A673 (cell line): ENCODE measurements around the gene WWP2. TPM values are rescaled to one million over a fixed set of nuclear protein-coding genes. Genes with fewer than 3 reads are reported as not detected.

ENCODE experiments used
- BruUV-seq: library from RNA; stranded (reverse); fragments of 400-500 nt; replicated peaks from 2 replicates; lab custom pipeline; 2021; lab: Mats Ljungman, UMichigan
- CTCF ChIA-PET: fragments of 300-600 bp; sonication (Branson Sonifier 250); formaldehyde crosslinking; loops from one replicate; lab custom pipeline; 2022; ENCODE audit warnings: antibody characterized with exemption; lab: Charles Lee
- POLR2A ChIA-PET: fragments of 300-600 bp; sonication (Branson Sonifier 250); formaldehyde crosslinking; loops from one replicate; lab custom pipeline; 2022; ENCODE audit warnings: antibody characterized with exemption; ENCODE audit not compliant: low non-redundant PET; lab: Charles Lee
- DNase-seq: peaks from one replicate; pipeline ENCODE4 v3.0.0-alpha.2; 2015; ENCODE audit warnings: low spot score
- H3K27ac ChIP-seq: fragments of 200-600 bp; sonication (generic); 2 replicates; pipeline ENCODE4 v1.5.1; 2016; ENCODE audit warnings: mixed run types, low read depth, mild to moderate bottlenecking, mixed read lengths, antibody characterized with exemption, low read length; ENCODE audit not compliant: poor library complexity, severe bottlenecking
- H3K27me3 ChIP-seq: fragments of 200-600 bp; sonication (generic); replicated peaks from 2 replicates; pipeline ENCODE4 v1.6.1; 2017; ENCODE audit warnings: mixed run types, low read depth, mild to moderate bottlenecking, mixed read lengths, antibody characterized with exemption, low read length; ENCODE audit not compliant: insufficient read depth, poor library complexity
- H3K36me3 ChIP-seq: fragments of 200-600 bp; sonication (generic); 2 replicates; pipeline ENCODE4 v1.6.1; 2016; ENCODE audit warnings: mixed run types, mild to moderate bottlenecking, mixed read lengths, antibody characterized with exemption, low read length; ENCODE audit not compliant: insufficient read depth, poor library complexity, severe bottlenecking
- H3K4me1 ChIP-seq: fragments of 200-600 bp; sonication (generic); 2 replicates; pipeline ENCODE4 v1.6.1; 2017; ENCODE audit warnings: mixed run types, mild to moderate bottlenecking, mixed read lengths, antibody characterized with exemption, low read length; ENCODE audit not compliant: insufficient read depth, poor library complexity, severe bottlenecking
- H3K4me3 ChIP-seq: fragments of 200-600 bp; sonication (generic); 2 replicates; pipeline ENCODE4 v1.5.1; 2016; ENCODE audit warnings: low read depth, mixed run types, mild to moderate bottlenecking, mixed read lengths, low read length; ENCODE audit not compliant: poor library complexity, severe bottlenecking
- H3K9me3 ChIP-seq: fragments of 200-600 bp; sonication (generic); 2 replicates; pipeline ENCODE4 v1.6.1; 2016; ENCODE audit warnings: mixed run types, low read depth, mild to moderate bottlenecking, mixed read lengths, antibody characterized with exemption, low read length; ENCODE audit not compliant: poor library complexity, severe bottlenecking
- EZH2 ChIP-seq: fragments of 200-600 bp; sonication (generic); IDR thresholded peaks from 2 replicates; pipeline ENCODE4 v1.6.1; 2017; ENCODE audit warnings: borderline replicate concordance, low read depth, mild to moderate bottlenecking, mixed read lengths, antibody characterized with exemption, low read length; ENCODE audit not compliant: poor library complexity, severe bottlenecking
- intact Hi-C: fragments of 100-400 bp; cut with micrococcal nuclease; formaldehyde crosslinking; loops from one replicate; pipeline ENCODE4 v1.10.0; 2022; ENCODE audit not compliant: unreplicated experiment
- total RNA-seq: library from RNA; stranded (reverse); gene quantifications from 2 replicates; pipeline ENCODE4 v1.2.3, GENCODE V29; 2021
- TF ChIP-seq, protein P1 (sequence below): fragments of 300-800, 200-600 bp; sonication (generic); conservative IDR thresholded peaks from 2 replicates; pipeline ENCODE4 v1.5.1; 2017; ENCODE audit warnings: low read depth, mild to moderate bottlenecking, antibody characterized with exemption, low read length, moderate library complexity, mixed read lengths

Gene WWP2
- total RNA-seq, 1 experiment from 2014 or later = 32.4 TPM

DNA sequence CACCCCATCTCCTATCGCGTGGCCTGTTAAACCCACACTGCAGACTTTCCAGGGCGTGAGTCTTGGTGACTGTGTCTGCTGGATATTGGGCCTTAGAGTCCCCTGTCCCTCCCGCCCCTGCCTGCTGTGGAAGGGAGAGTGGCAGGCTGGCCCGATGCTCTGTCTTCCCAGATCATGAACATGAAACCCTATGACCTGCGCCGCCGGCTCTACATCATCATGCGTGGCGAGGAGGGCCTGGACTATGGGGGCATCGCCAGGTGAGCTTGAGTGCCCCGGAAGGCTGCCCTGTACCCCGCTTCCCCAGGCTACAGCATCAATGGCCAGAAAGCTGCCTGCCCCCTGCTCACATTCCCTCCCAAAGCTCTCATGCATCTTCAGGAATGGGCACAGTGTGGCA lies 169.5 kb downstream of the WWP2 start:
- intact Hi-C loops = loop anchor here (10.0 kb wide), 1 partner anchor 227 kb away; no protein-coding TSS in a partner anchor
- ChIA-PET POLR2A (no interaction called here), CTCF (no interaction called here)
- no TSS peak for BruUV-seq
- H3K4me3 ChIP-seq = no peak overlapping the region
- H3K27ac ChIP-seq = no peak overlapping the region
- no peaks in the 10 kb centered on the region for H3K27me3 ChIP-seq
- no peaks in the 10 kb centered on the region for H3K9me3 ChIP-seq
- no peaks in the 10 kb centered on the region for H3K36me3 ChIP-seq
- TF ChIP-seq, protein P1, sequence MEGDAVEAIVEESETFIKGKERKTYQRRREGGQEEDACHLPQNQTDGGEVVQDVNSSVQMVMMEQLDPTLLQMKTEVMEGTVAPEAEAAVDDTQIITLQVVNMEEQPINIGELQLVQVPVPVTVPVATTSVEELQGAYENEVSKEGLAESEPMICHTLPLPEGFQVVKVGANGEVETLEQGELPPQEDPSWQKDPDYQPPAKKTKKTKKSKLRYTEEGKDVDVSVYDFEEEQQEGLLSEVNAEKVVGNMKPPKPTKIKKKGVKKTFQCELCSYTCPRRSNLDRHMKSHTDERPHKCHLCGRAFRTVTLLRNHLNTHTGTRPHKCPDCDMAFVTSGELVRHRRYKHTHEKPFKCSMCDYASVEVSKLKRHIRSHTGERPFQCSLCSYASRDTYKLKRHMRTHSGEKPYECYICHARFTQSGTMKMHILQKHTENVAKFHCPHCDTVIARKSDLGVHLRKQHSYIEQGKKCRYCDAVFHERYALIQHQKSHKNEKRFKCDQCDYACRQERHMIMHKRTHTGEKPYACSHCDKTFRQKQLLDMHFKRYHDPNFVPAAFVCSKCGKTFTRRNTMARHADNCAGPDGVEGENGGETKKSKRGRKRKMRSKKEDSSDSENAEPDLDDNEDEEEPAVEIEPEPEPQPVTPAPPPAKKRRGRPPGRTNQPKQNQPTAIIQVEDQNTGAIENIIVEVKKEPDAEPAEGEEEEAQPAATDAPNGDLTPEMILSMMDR = no peak
- TF ChIP-seq EZH2 = no peak
- DNase-seq = no peak
- no peaks in the 10 kb centered on the region for H3K4me1 ChIP-seq

DNA sequence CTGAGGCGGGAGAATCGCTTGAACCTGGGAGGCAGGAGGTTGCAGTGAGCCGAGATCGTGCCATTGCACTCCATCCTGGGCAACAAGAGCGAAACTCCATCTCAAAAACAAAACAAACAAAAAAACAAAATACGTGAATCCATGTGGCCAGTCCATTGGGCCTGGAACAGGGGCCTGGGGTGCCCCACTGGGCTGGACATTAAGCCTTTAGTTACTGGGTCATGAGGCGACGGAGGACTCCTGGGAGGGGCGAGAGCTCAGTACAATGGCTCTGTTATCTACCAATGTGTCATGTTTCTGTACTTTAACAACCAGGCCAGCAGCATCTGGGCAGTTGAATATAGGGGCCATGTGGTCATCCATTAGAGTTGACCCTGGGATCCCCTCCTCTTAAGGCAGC lies 170.1 kb downstream of the WWP2 start:
- Histone ChIP-seq H3K9me3 (no peaks in the 10 kb centered on the region), H3K27ac (no peak overlapping the region), H3K27me3 (no peaks in the 10 kb centered on the region), H3K4me1 (no peaks in the 10 kb centered on the region), H3K4me3 (no peak overlapping the region), H3K36me3 (no peaks in the 10 kb centered on the region)
- no peak for TF ChIP-seq EZH2
- TF ChIP-seq, protein P1 = no peak
- intact Hi-C loops = loop anchor here (10.0 kb wide), 1 partner anchor 227 kb away; no protein-coding TSS in a partner anchor
- ChIA-PET CTCF (no interaction called here), POLR2A (no interaction called here)
- BruUV-seq = no TSS peak
- no peak for DNase-seq

DNA sequence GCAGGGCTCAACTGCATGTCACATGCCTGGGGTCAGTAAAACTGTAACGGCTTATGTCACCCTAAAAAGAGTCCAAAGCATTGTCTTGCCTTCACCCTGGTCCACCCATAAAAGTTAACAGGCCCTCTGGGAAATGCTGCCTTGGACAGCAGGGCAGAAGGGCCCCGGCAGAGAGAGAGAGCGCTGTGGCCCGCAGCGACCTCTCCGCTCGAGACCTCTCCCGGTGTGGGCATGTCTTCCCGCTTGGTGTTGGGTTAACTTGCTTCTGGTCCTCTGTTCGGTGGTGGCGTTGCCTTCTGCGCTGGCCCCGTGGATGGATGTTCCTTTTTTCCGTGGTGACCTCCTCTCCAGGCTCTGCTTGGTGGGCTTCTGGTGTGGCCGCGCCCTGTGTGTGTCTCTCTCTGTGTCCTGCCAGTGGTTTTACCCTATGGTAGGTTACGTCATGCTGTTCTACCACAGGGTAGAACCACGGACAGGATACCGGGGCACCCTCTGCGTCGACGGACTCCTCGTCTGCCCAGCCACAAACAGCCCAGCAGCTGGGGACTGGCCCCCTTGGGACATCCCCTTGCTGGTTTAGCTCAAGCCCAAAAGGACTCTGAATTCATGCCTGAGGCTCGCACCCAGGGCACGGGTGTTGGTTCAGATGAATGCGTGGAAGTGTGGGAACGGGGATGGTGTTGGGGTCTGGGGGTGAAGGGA lies 170.7 kb downstream of the WWP2 start:
- Histone ChIP-seq H3K27me3 (no peaks in the 10 kb centered on the region), H3K27ac (no peak overlapping the region), H3K4me3 (no peak overlapping the region), H3K36me3 (no peaks in the 10 kb centered on the region), H3K4me1 (no peaks in the 10 kb centered on the region), H3K9me3 (no peaks in the 10 kb centered on the region)
- intact Hi-C loops = loop anchor here (10.0 kb wide), 1 partner anchor 228 kb away; no protein-coding TSS in a partner anchor
- TF ChIP-seq, protein P1 = no peak
- no peak for TF ChIP-seq EZH2
- POLR2A ChIA-PET = no interaction called here
- DNase-seq = no peak
- BruUV-seq = no TSS peak
- CTCF ChIA-PET = no interaction called here
